Lung (tissue), 12 donors: ENCODE data around the gene SYNC. TPM values are rescaled to one million over a fixed set of nuclear protein-coding genes. Genes with fewer than 3 reads are reported as not detected.
A peak's percentile ranks its signal among the peaks of the same experiment; 100 is the strongest.

Experiments
- ATAC-seq: fragments of 200-7000 bp; cut with Tn5 transposase; one replicate; pipeline ENCODE4 v1.9.1; 2020; ENCODE audit warnings: moderate number of reproducible peaks; ENCODE audit not compliant: insufficient read depth, low FRiP score
- DNase-seq, 3 donors: peaks; one replicate each; pipeline ENCODE4 v3.0.0-alpha.2; 2013 to 2017
- H3K27ac ChIP-seq, 2 donors: one replicate each; pipeline ENCODE4 v1.5.1; 2013; ENCODE audit warnings: mild to moderate bottlenecking in 2 of 2, moderate library complexity in 2 of 2, control low read depth in 1 of 2, inconsistent platforms in 1 of 2, low read depth in 1 of 2, low read length in 1 of 2
- H3K27me3 ChIP-seq, 3 donors: one replicate each; pipeline ENCODE4 v1.5.1; 2013; ENCODE audit warnings: low read length in 2 of 3; ENCODE audit not compliant: control insufficient read depth in 3 of 3, insufficient read depth in 3 of 3
- H3K36me3 ChIP-seq, 4 donors: one replicate each; pipeline ENCODE4 v1.5.1; 2013; ENCODE audit warnings: low read length in 4 of 4, mild to moderate bottlenecking in 1 of 4, moderate library complexity in 1 of 4; ENCODE audit not compliant: control insufficient read depth in 4 of 4, insufficient read depth in 4 of 4
- H3K4me1 ChIP-seq, 5 donors: one replicate each; pipeline ENCODE4 v1.5.1; 2013; ENCODE audit warnings: low read length in 5 of 5, mild to moderate bottlenecking in 2 of 5, moderate library complexity in 1 of 5; ENCODE audit not compliant: control insufficient read depth in 5 of 5, insufficient read depth in 5 of 5
- H3K4me3 ChIP-seq: one replicate; pipeline ENCODE4 v1.5.1; 2013; ENCODE audit warnings: mild to moderate bottlenecking, control low read depth, moderate library complexity
- H3K9ac ChIP-seq, 2 donors: one replicate each; pipeline ENCODE4 v1.5.1; 2013; ENCODE audit warnings: low read length in 2 of 2, control low read depth in 1 of 2; ENCODE audit not compliant: insufficient read depth in 1 of 2
- H3K9me3 ChIP-seq, 4 donors: one replicate each; pipeline ENCODE4 v1.5.1; 2013; ENCODE audit warnings: low read length in 3 of 4, mild to moderate bottlenecking in 1 of 4, moderate library complexity in 1 of 4; ENCODE audit not compliant: control insufficient read depth in 4 of 4, insufficient read depth in 3 of 4
- CTCF ChIP-seq: IDR thresholded peaks from 2 replicates; pipeline ENCODE4 v1.5.1; 2012; ENCODE audit warnings: mild to moderate bottlenecking; ENCODE audit errors: control extremely low read depth, extremely low read depth
- WGBS, 2 donors: extraction: QIAGEN DNeasy Blood & Tissue Kit; methylation state at CpG; one replicate each; pipeline ENCODE4 v1.1.7; 2013; 5-methylcytosine and 5-hydroxymethylcytosine counted together
- polyA plus RNA-seq, 2 donors: library from polyadenylated mRNA; stranded (reverse); fragments of 200-250 nt; gene quantifications; one replicate each; pipeline ENCODE4 v1.2.1, GENCODE V29; 2013
- total RNA-seq, 2 donors: library from RNA; depleted of rRNA in 1 of 2; stranded (reverse); fragments of >200 nt in 1 of 2; gene quantifications; one replicate each; pipeline ENCODE4 v1.2.1, GENCODE V29; 2014 to 2021
- donor health status: control.
- donor health status: control.
- donor health status: Bipolar disorder and iron deficiency.
- donor health status: healthy.
- donor health status: DM: yes; HTN: yes; CAD: no.

SYNC gene
- total and polyA plus RNA-seq, 4 donors, result 2.0 to 15.4 (median 5.7) TPM

- H3K27me3 ChIP-seq, result no peaks in the 10 kb centered on the region
- 96 to 98% methylated on average over 2 of the region's 2 CpGs for WGBS, 2 donors
- peaks cover 7 to 29% (median 10%) of the 10 kb centered on the region in 4 donors for H3K36me3 ChIP-seq
- ATAC-seq (no peak), DNase-seq (no peak)
- H3K4me1 ChIP-seq, result peaks cover 0 to 22% (median 4%) of the 10 kb centered on the region in 5 donors
- no peaks in the 10 kb centered on the region for H3K9me3 ChIP-seq
- no peak for TF ChIP-seq CTCF
- H3K27ac ChIP-seq, result no peak overlapping the region
- no peak overlapping the region for H3K9ac ChIP-seq
- no peak overlapping the region for H3K4me3 ChIP-seq
These were observed 16.2 kb downstream of the SYNC start for GRCh38 chr1:32686387-32686786.

- Histone ChIP-seq H3K27ac (peak overlapping the region in 1 of 2 donors; percentile 40), H3K4me1 (peaks cover 0 to 26% (median 6%) of the 10 kb centered on the region in 5 donors), H3K9me3 (no peaks in the 10 kb centered on the region), H3K36me3 (peaks cover 9 to 38% (median 14%) of the 10 kb centered on the region in 4 donors), H3K27me3 (no peaks in the 10 kb centered on the region), H3K9ac (peak overlapping the region in 1 of 2 donors; percentile 7), H3K4me3 (no peak overlapping the region)
- DNase-seq (no peak), ATAC-seq (no peak)
- 81 to 83% methylated on average over 2 of the region's 2 CpGs for WGBS, 2 donors
- no peak for TF ChIP-seq CTCF
These were observed 17.1 kb downstream of the SYNC start for GRCh38 chr1:32685498-32685897.

- Histone ChIP-seq H3K27ac (peak overlapping the region; percentile 14 to 24), H3K36me3 (peaks cover 10 to 39% (median 15%) of the 10 kb centered on the region in 4 donors), H3K27me3 (no peaks in the 10 kb centered on the region), H3K9ac (peak overlapping the region in 1 of 2 donors; percentile 70), H3K4me1 (peaks cover 0 to 26% (median 6%) of the 10 kb centered on the region in 5 donors), H3K4me3 (no peak overlapping the region), H3K9me3 (no peaks in the 10 kb centered on the region)
- DNase-seq (peak; percentile 86 to 97 (median 95)), ATAC-seq (no peak)
- TF ChIP-seq CTCF, result no peak
- 34 to 35% methylated on average over 2 of the region's 2 CpGs for WGBS, 2 donors
These were observed 18.3 kb downstream of the SYNC start for GRCh38 chr1:32684167-32684811.
